Measurements from ENCODE around the gene SPA17. TPM values are rescaled to one million over a fixed set of nuclear protein-coding genes. Genes with fewer than 3 reads are reported as not detected.

SPA17 gene
- total RNA-seq, 1 donor from 2014 or later = 6.8 TPM

- ATAC-seq = no peak
These were observed 53.8 kb downstream of the SPA17 start for GRCh38 chr11:124727474-124727873.

- ATAC-seq = no peak
These were observed 54.4 kb downstream of the SPA17 start for GRCh38 chr11:124728134-124728533.

- ATAC-seq = no peak
These were observed 55.9 kb downstream of the SPA17 start for GRCh38 chr11:124729571-124729970.

- ATAC-seq = no peak
These were observed 58.5 kb downstream of the SPA17 start for GRCh38 chr11:124732230-124732629.

GRCh38 chr11:124736736-124737135, 63.0 kb downstream of the SPA17 start:
- no peak for ATAC-seq

GRCh38 chr11:124737638-124738305, 64.1 kb downstream of the SPA17 start:
- no peak for ATAC-seq

GRCh38 chr11:124738713-124739478, 65.2 kb downstream of the SPA17 start:
- no peak for ATAC-seq

GRCh38 chr11:124739479-124740276, 66.0 kb downstream of the SPA17 start, which contains the start of gene NRGN:
Gene NRGN, plus strand, starts transcription at chr11:124739942. Its CDS starts 143 bp downstream, at chr11:124740085.
- peak; percentile 97 for ATAC-seq

- ATAC-seq = peak; percentile 53
These were observed 66.7 kb downstream of the SPA17 start for GRCh38 chr11:124740277-124740882.

GRCh38 chr11:124742555-124742954, 68.9 kb downstream of the SPA17 start:
- no peak for ATAC-seq

GRCh38 chr11:124743050-124743449, 69.3 kb downstream of the SPA17 start:
- ATAC-seq = no peak

- no peak for ATAC-seq
These were observed 71.6 kb downstream of the SPA17 start for GRCh38 chr11:124745270-124745834.

- ATAC-seq = peak; percentile 4
These were observed 72.3 kb downstream of the SPA17 start for GRCh38 chr11:124745835-124746620.

- ATAC-seq = peak; percentile 82
These were observed 73.0 kb downstream of the SPA17 start for GRCh38 chr11:124746621-124747243.

Other genes with a start within 250 kb of the SPA17 start
- gene OR8B4, start 249.0 kb upstream of the SPA17 start, total RNA-seq = not detected
- not detected for gene OR8B8, start 228.2 kb upstream of the SPA17 start, total RNA-seq
- gene OR8B12, start 130.2 kb upstream of the SPA17 start, total RNA-seq = not detected
- gene OR8A1, start 103.9 kb upstream of the SPA17 start, total RNA-seq = not detected
- gene PANX3, start 62.5 kb upstream of the SPA17 start, total RNA-seq = not detected
- gene TBRG1, start 51.0 kb upstream of the SPA17 start, total RNA-seq = 18.5 TPM
- gene SIAE, start 165 bp upstream of the SPA17 start, total RNA-seq = 28.3 TPM
- 1.1 TPM for gene NRGN, start 66.0 kb downstream of the SPA17 start, total RNA-seq
- 8.8 TPM for gene VSIG2, start 78.4 kb downstream of the SPA17 start, total RNA-seq
- gene ESAM, start 88.4 kb downstream of the SPA17 start, total RNA-seq = 8.5 TPM
- 4.1 TPM for gene MSANTD2, start 126.5 kb downstream of the SPA17 start, total RNA-seq
- 2.6 TPM for gene ROBO3, start 191.5 kb downstream of the SPA17 start, total RNA-seq
- 2.3 TPM for gene ROBO4, start 224.0 kb downstream of the SPA17 start, total RNA-seq
- not detected for gene HEPN1, start 245.3 kb downstream of the SPA17 start, total RNA-seq

Measured in esophagus mucosa (tissue), 1 donor.